ENCODE results near the gene EOMES. TPM values are rescaled to one million over a fixed set of nuclear protein-coding genes. Genes with fewer than 3 reads are reported as not detected.
"Not testable (repeated sequence)": the region's sequence is repeated elsewhere in the genome, so short reads cannot be mapped to it uniquely, and the experiment has no call there.

Gene EOMES
- polyA plus RNA-seq (ENCODE audit: insufficient read length in 4 of 4) = under 1 TPM in 3 of 4 donors, not detected in 1; 0.05 to 0.23 (median 0.06) TPM

DNA sequence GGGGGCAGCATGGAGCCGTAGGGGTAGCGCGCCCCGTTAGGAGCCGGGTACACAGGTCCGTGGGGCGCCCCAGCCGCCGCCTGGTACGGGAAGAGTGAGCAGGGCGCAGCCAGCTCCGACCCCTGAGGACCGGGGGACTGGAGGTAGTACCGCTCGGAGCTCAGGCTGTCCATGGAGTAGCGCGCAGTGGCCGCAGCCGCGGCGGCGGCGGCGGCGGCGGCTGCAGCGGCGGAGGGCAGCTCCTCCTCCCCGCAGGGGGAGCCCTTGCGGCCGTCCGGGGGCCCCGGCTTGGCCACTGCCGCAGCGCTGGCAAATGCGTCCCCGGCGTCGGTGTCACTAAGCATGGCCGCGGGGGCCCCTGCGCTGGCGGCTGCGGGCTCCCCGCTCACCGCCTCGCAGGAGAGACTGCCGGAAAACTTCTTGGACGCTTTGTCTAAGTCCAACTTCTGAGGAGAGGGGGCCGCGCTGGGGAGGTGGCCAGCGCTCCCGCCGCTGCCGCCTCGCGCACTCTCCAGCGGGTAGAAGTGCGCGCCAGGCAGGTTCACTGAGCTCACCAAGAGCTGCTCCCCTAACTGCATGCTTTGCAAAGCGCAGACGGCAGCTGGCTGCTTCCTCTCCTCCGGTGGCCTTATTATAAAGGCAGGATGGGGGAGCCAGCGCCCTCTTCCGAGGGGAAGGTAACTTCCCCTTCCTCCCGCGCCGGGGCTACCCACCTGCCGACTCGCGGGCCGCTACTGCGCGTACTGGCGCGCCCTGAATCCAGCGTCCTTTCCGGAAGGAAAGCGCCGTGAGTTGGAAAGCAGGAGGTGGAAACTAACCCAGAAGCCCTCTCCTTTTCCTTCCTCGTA is at the start of gene EOMES:
Gene EOMES (minus strand): TSS at position 607 of the 848 bp plus-strand sequence. CDS start 29 bp downstream, at position 578.
- DNase-seq (ENCODE audit: low read depth in 4 of 4, low spot score in 3 of 4) = no peak

- not testable (repeated sequence) for DNase-seq (ENCODE audit: low read depth in 4 of 4, low spot score in 3 of 4)
These were observed 48.3 kb upstream of the EOMES start for GRCh38 chr3:27770384-27770783.

DNA sequence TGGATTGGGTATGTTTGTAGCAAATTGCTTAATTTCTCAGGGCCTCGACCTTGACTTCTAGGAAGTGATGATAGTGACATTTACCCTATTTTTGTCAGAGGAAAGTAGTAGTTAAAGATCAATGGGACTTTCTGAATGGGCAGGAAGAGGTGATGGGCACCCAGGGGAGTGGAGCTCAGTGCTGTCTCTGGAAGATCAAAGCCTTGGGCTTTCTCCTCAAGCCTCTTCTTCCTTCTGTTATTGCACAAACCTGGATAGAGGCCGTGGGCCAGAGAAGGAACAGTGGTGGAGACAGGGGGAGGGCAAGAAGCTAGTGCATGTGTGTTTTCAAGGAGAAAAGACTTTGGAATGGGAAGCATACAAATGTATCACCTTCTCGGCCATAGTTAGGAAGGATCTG is 44.9 kb upstream of the EOMES start:
- no peak for DNase-seq (ENCODE audit: low read depth in 4 of 4, low spot score in 3 of 4)

DNA sequence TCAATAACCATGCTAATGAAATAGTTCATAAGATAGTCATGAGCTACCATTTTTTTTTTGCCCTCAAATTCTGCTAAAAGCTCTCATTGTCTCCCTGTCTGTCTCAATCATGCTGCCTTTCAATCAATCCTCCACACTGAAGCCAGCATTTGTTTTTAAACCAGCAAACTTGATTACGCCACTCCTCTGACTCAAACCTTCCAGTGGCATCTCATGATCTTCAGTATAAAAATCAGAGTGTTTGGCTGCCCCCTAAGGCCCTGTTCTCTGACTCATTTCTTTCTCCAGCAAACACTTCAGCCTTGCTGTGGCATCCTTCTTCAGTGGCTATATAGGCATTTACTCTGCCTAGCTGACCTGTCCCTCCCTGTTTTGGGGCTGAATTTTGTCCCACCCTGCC is 36.0 kb upstream of the EOMES start:
- DNase-seq (ENCODE audit: low read depth in 4 of 4, low spot score in 3 of 4) = no peak

- DNase-seq (ENCODE audit: low read depth in 4 of 4, low spot score in 3 of 4) = no peak
These were observed 34.8 kb upstream of the EOMES start for GRCh38 chr3:27756877-27757276.

- no peak for DNase-seq (ENCODE audit: low read depth in 4 of 4, low spot score in 3 of 4)
These were observed 30.8 kb upstream of the EOMES start for GRCh38 chr3:27752926-27753325.

DNA sequence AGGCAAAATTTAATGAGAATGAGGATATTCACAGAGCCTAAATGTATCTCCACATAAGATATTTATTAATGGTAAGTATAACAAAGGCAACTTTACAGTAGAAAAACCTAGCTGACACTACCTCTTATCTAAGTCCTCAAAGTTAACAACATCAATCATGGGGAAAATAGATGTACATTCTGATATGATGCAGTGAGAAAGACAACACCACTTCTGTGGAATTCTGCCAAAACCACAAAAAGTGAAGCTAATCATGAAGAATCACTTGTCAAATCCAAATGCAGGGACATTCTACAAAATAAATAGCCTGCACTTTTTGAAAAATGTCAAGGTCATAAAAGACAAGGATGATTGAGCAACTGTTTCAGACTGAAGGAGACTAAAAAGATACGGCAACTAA is 27.5 kb upstream of the EOMES start:
- no peak for DNase-seq (ENCODE audit: low read depth in 4 of 4, low spot score in 3 of 4)

DNA sequence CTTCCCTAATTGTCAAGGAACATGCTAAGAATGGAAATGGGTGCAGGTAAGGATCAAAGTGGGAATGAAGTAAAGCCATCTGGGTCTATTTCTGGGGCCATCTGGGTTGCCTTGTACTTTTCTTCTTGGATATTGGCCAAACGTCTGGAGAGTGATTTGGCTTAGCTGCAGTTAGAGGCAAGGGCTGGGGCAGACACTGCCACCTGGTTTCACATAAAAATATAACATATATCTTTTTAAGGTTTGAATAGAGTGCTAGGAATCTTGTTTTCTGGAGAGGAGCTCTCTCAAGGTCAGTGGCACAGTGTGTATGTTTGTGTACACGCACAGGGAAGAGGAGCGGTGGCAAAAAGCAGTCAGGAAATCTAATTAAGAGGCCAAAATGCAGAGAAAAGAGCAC is 24.7 kb upstream of the EOMES start:
- no peak for DNase-seq (ENCODE audit: low read depth in 4 of 4, low spot score in 3 of 4)

GRCh38 chr3:27740854-27741253 is 18.7 kb upstream of the EOMES start:
- DNase-seq (ENCODE audit: low read depth in 4 of 4, low spot score in 3 of 4) = no peak

DNA sequence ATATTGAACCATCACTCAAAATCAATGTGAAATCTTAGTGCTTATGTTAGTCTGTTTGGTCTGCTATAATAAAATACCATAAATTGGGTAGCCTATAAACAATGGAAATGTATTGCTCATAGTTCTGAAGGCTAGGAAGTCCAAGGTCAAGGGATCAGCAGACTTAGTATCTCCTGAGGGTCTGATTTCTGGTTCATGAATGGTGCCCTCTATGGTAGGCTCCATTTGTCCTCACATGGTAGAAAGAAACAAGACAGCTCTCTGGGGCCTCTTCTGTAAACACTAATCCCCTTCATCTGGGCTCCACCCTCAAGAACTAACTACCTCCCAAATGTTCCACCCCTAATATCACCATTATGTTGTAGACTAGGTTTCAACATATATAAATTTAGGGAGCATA is 15.0 kb upstream of the EOMES start:
- DNase-seq (ENCODE audit: low read depth in 4 of 4, low spot score in 3 of 4) = no peak

DNA sequence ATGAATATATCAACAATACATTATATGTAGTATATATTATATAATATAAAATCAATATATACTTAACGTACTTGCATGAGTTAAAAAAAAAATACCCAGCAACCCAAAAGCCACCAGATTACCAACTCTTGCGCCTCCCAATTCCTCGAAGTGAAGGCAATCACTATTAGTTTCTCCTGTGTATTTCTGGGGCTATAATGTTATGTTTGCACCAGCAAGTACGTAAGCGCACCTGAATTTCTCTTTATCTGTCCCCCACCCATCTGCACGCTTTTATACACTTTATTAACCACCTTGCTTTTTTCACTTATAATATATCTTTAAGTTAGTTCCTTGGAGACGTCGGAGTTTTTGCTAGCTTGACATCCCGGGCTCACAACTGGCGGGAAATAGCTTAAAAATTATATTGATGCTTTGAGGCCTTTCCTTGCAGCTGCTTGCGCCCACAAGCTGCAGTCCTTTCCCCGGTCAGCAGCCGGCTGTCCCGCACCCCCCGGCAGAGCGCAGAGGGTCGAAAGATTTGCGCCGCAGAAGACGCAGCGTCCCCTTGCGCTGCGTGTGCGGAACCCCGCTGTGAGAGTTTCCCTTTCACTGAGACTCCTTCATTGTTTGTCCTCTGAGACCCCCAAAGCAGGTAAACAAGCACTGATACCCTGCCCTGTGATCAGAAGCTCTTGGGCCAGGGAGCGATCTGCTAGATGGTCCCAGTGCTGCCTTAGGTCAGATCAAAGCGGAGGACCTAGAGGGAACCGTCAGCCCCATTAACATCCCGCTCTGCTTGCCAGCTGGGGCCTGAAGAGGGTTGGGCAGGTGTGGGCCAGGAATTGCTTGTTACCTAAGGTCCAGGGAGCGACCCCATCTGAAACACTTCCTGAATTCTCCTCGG is 8.9 kb upstream of the EOMES start:
- no peak for DNase-seq (ENCODE audit: low read depth in 4 of 4, low spot score in 3 of 4)

DNA sequence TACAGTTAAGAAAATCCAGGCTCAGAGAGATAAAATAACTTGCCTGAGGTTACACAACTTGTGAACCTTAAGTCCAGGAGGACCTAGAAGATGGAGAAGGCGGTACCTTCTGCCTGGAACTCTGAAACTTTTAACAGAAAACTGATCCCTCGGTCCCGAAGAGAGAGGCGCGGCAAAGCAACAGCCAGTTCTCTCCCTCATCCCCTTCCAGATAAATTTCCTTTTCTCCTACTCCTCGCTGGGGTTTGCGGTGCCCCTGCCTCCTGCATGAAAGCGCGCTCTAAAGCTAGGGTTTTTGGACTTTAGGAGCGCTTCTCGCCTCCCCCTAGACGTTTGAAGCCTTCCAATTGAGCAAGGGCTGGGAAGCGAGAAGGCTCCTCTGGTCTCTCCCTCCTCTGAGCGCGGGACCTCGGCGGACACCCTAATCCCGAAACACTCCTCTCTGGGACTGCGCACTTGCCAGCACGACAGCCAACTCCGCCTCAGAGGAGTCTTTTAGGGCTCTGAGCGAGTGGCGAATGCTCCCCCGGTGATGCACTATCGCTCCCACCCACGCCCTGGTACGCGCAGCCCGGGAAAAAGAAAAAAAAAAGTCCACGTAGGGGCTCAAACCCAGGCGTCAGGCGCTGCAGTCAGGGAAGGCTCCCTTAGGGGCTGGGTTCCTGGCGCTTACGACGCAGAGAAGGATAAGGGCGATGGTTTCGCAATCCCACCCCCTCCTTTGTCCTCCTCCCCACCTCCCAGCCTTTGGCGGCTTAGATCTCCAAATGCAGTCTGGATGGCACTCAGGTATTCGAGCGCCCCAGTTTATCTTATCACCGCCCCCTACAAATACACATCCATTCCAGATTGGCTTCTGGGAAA is 7.9 kb upstream of the EOMES start:
- no peak for DNase-seq (ENCODE audit: low read depth in 4 of 4, low spot score in 3 of 4)

DNA sequence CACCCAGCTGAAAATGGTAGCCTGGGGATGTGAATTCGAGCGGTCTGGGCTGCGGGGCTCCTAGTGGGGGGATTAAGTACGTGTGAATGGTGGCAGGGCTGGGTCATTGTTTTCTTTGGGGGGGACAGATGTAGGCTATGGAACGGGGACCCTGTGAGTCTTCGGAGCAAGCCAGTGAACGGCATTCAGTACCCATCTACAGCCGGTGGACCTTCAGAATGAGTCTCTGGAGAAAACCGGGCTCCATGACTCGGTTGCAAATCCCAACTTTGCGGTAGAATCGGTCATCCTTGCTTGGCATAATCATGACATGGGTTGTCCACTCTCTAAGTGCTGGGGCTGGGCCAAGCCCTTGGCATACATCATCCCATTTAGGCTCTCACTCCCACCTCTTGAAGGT is 7.2 kb upstream of the EOMES start:
- no peak for DNase-seq (ENCODE audit: low read depth in 4 of 4, low spot score in 3 of 4)

- DNase-seq (ENCODE audit: low read depth in 4 of 4, low spot score in 3 of 4) = no peak
These were observed 6.3 kb upstream of the EOMES start for GRCh38 chr3:27728195-27729087.

- DNase-seq (ENCODE audit: low read depth in 4 of 4, low spot score in 3 of 4) = no peak
These were observed 4.1 kb upstream of the EOMES start for GRCh38 chr3:27726240-27726639.

DNA sequence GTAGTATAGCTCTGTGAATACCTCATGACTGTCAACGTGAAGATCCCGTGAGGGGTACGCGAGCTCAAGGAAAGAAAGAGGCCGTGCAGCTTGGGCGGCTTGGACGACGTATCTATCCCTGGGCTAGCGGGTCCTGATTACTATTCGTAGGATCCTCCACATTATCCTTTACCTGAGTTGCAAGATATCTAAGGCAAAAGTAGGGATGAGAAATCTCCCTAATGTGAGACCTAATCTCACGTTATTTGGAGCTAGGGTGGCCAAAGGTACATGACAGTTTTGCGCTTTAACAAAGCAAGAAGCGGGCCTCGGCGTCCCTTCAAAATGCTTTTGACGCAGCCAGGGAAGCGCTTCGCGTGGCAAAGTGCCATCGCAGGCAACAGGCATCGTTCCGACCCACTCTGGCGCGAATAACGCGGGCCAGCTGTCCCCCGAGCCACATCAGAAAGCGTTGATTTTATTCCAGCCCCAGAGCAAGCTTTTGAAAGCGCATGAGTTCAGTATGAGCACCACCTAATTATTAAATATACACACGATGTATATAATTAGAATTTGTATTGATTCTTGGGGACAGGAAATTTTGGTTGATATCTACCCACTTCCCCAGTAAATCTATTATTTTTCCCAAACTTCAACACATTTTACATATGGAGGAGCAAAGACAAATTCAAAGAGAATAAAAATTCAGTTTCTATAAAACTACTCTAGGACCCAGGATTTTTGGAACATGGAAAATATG is 2.5 kb upstream of the EOMES start:
- no peak for DNase-seq (ENCODE audit: low read depth in 4 of 4, low spot score in 3 of 4)

GRCh38 chr3:27723815-27724458 is 1.8 kb upstream of the EOMES start:
- DNase-seq (ENCODE audit: low read depth in 4 of 4, low spot score in 3 of 4) = no peak

GRCh38 chr3:27723456-27723814 is 1.3 kb upstream of the EOMES start:
- DNase-seq (ENCODE audit: low read depth in 4 of 4, low spot score in 3 of 4) = no peak

All from left renal pelvis (tissue), 4 donors.